HG03108 (cell line): Measurements from ENCODE around the gene GH2.

Experiments used
- ATAC-seq: cut with Tn5 transposase; IDR thresholded peaks from one replicate; pipeline ENCODE4 v1.9.1; 2021; ENCODE audit warnings: moderate library complexity; ENCODE audit not compliant: unreplicated experiment

The GH2 gene

GRCh38 chr17:63842540-63843386, 39.0 kb downstream of the GH2 start, which contains the start of gene SMARCD2:
Gene SMARCD2 (minus strand): TSS chr17:63842685. CDS start chr17:63842674, 11 bp downstream.
- ATAC-seq = peak; percentile 72

- no peak for ATAC-seq
These were observed 39.6 kb downstream of the GH2 start for GRCh38 chr17:63842173-63842539.

- ATAC-seq = no peak
These were observed 40.2 kb downstream of the GH2 start for GRCh38 chr17:63841350-63842172.

GRCh38 chr17:63840591-63841349, 41.0 kb downstream of the GH2 start:
- no peak for ATAC-seq

GRCh38 chr17:63838631-63839171, 43.0 kb downstream of the GH2 start:
- ATAC-seq = no peak

GRCh38 chr17:63837962-63838600, 43.7 kb downstream of the GH2 start:
- ATAC-seq = no peak

GRCh38 chr17:63837480-63837879, 44.3 kb downstream of the GH2 start:
- ATAC-seq = no peak

GRCh38 chr17:63836811-63837210, 44.9 kb downstream of the GH2 start:
- ATAC-seq = no peak

- ATAC-seq = no peak
These were observed 46.5 kb downstream of the GH2 start for GRCh38 chr17:63835167-63835720.

- ATAC-seq = peak; percentile 43
These were observed 47.1 kb downstream of the GH2 start for GRCh38 chr17:63834431-63835166.

GRCh38 chr17:63833741-63834373, 47.9 kb downstream of the GH2 start:
- no peak for ATAC-seq

- ATAC-seq = no peak
These were observed 48.6 kb downstream of the GH2 start for GRCh38 chr17:63833026-63833740.

- ATAC-seq = no peak
These were observed 49.3 kb downstream of the GH2 start for GRCh38 chr17:63832455-63832854.

GRCh38 chr17:63832014-63832413, 49.7 kb downstream of the GH2 start:
- ATAC-seq = no peak

- no peak for ATAC-seq
These were observed 50.2 kb downstream of the GH2 start for GRCh38 chr17:63831505-63831904.

- no peak for ATAC-seq
These were observed 50.7 kb downstream of the GH2 start for GRCh38 chr17:63830904-63831491.

- ATAC-seq = no peak
These were observed 51.5 kb downstream of the GH2 start for GRCh38 chr17:63830278-63830677.
